Type B pancreatic cell (in vitro differentiated cells): ENCODE results near the gene SEMA4F. TPM values are rescaled to one million over a fixed set of nuclear protein-coding genes. Genes with fewer than 3 reads are reported as not detected.
"Not testable (repeated sequence)": the region's sequence is repeated elsewhere in the genome, so short reads cannot be mapped to it uniquely, and the experiment has no call there.

ENCODE experiments used
- DNase-seq: peaks from one replicate; pipeline ENCODE4 v3.0.0; 2021; ENCODE audit warnings: mixed read lengths; ENCODE audit not compliant: unreplicated experiment; ENCODE audit errors: extremely low spot score
- H3K27ac Mint-ChIP-seq: 2 replicates; pipeline ENCODE4 v1.8.0; 2021; ENCODE audit warnings: mild to moderate bottlenecking, mixed read lengths
- H3K27me3 Mint-ChIP-seq: 2 replicates; pipeline ENCODE4 v1.8.0; 2021; ENCODE audit warnings: mixed read lengths
- H3K36me3 Mint-ChIP-seq: 2 replicates; pipeline ENCODE4 v1.8.0; 2021; ENCODE audit warnings: mixed read lengths
- H3K4me1 Mint-ChIP-seq: one replicate; pipeline ENCODE4 v1.8.0; 2021; ENCODE audit warnings: mixed read lengths; ENCODE audit not compliant: unreplicated experiment
- H3K4me3 Mint-ChIP-seq: 2 replicates; pipeline ENCODE4 v1.8.0; 2021; ENCODE audit warnings: mild to moderate bottlenecking, mixed read lengths
- H3K9me3 Mint-ChIP-seq: 2 replicates; pipeline ENCODE4 v1.8.0; 2021; ENCODE audit warnings: mixed read lengths
- CTCF ChIP-seq: fragments of 200-600 bp; sonication (generic); conservative IDR thresholded peaks from 2 replicates; pipeline ENCODE4 v1.5.0; 2021; ENCODE audit warnings: antibody characterized with exemption, mild to moderate bottlenecking
- total RNA-seq: library from RNA; stranded (reverse); gene quantifications from 2 replicates; pipeline ENCODE4 v1.2.1, GENCODE V29; 2021; ENCODE audit warnings: low replicate concordance

The SEMA4F gene
- total RNA-seq, 1 donor from 2014 or later = 17.0 TPM

- no peaks in the 10 kb centered on the region for H3K36me3 Mint-ChIP-seq
- H3K4me1 Mint-ChIP-seq = no peaks in the 10 kb centered on the region
- peaks cover 19% of the 10 kb centered on the region for H3K27me3 Mint-ChIP-seq
- TF ChIP-seq CTCF = no peak
- no peaks in the 10 kb centered on the region for H3K9me3 Mint-ChIP-seq
- no peak for DNase-seq
- H3K27ac Mint-ChIP-seq = no peak overlapping the region
- no peak overlapping the region for H3K4me3 Mint-ChIP-seq
These were observed 34.3 kb upstream of the SEMA4F start for GRCh38 chr2:74619651-74620297.

GRCh38 chr2:74620671-74621070 lies 33.4 kb upstream of the SEMA4F start:
- Mint-ChIP-seq H3K27ac (no peak overlapping the region), H3K4me1 (no peaks in the 10 kb centered on the region), H3K9me3 (no peaks in the 10 kb centered on the region), H3K36me3 (no peaks in the 10 kb centered on the region), H3K27me3 (peaks cover 14% of the 10 kb centered on the region), H3K4me3 (no peak overlapping the region)
- no peak for DNase-seq
- TF ChIP-seq CTCF = no peak

- Mint-ChIP-seq H3K27me3 (no peaks in the 10 kb centered on the region), H3K27ac (no peak overlapping the region), H3K4me1 (no peaks in the 10 kb centered on the region), H3K36me3 (no peaks in the 10 kb centered on the region), H3K9me3 (no peaks in the 10 kb centered on the region), H3K4me3 (no peak overlapping the region)
- TF ChIP-seq CTCF = no peak
- no peak for DNase-seq
These were observed 28.2 kb upstream of the SEMA4F start for GRCh38 chr2:74625658-74626425.

DNA sequence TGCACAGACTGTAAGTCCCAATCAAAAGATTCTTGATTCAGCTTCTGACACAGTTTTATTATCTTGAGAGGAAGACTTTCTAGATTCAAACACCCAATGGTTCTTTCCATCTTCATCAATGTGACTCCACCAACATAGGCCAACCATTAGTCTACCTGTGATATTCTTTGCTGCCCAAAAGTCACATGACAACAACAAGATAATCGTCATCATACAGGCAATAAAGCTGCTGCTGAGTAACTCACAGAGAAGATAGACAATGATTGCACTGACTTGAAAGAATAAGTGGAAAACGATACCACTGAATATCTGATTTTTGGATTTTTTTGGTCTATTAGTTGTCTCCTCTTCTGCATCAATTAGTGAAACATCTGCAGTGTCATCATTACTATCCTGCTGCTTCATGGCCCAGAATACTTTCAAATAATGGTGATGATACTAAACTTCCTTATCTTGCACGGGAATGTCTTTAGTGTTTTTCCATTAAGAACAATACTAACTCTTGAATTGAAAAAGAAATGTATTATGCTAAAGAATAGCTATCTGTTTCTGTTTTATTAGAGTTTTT lies 25.4 kb upstream of the SEMA4F start:
- Mint-ChIP-seq H3K27ac (no peak overlapping the region), H3K36me3 (no peaks in the 10 kb centered on the region), H3K4me3 (no peak overlapping the region), H3K9me3 (no peaks in the 10 kb centered on the region), H3K4me1 (no peaks in the 10 kb centered on the region), H3K27me3 (no peaks in the 10 kb centered on the region)
- TF ChIP-seq CTCF = no peak
- no peak for DNase-seq

- H3K4me1 Mint-ChIP-seq, DNase-seq, H3K27me3 Mint-ChIP-seq, H3K36me3 Mint-ChIP-seq, H3K9me3 Mint-ChIP-seq, H3K4me3 Mint-ChIP-seq, H3K27ac Mint-ChIP-seq: not testable (repeated sequence)
These were observed 23.6 kb upstream of the SEMA4F start for GRCh38 chr2:74630454-74630853.
